CD4-positive, alpha-beta T cell treated with Interleukin-4 for 4 hours (primary cell): Measurements from ENCODE around the gene ZIC2.

Source experiments
- DNase-seq: peaks from one replicate; pipeline ENCODE4 v3.0.0-alpha.2; 2020

ZIC2 gene

DNA sequence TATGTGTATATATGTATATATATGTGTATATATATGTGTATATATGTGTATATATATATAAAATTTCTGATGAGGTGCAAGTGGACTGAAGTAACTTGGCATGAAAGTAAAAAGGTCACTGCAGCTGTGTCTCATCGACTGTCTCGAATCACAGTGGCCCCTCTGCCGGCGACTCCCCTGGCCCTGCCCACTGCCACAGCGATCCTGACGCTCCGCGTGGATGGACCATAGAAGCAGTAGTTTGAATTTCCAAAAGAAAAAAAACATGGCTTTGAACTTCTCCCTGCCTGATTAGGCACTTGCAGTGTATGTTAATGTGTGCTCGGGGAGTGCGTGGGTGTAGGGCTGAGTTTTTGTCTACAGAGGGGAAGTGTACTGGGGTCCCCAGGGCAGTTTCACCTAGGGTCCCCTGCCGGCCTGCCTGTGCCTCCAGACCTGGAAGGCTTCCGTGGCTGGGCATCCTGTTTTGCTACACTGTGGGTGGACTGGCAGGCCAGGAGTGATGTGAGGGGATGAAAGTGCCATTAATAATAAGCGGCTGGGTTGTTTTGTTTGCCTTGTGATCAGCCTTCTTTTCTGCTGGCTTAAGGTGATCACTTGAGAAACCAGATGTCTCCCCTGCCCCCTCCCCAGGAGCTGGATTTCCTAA, 20.8 kb upstream of the ZIC2 start:
- no peak for DNase-seq

DNA sequence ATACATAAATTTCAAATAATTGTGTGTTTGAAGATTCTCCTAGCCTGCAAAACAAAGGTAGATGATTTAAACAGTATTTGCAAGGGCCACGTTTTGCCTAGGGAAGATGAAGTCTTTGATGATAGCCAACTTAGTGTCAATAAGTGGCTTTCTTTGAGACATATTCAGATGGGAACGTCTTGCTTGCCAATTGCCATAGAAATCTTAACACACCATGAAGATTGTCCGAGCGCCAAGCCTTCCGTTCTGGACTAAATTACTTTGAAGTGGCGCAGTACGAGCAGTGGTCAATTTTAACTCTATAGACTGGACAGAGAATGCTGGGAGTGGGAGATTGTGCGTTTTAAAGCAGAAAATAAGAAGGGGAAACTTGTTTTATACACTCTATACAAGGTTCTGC, 19.9 kb upstream of the ZIC2 start:
- DNase-seq: no peak

- no peak for DNase-seq
These were observed 19.3 kb upstream of the ZIC2 start for GRCh38 chr13:99962242-99962641.

GRCh38 chr13:99963816-99964339, 17.7 kb upstream of the ZIC2 start:
- DNase-seq: no peak

- DNase-seq: no peak
These were observed 16.1 kb upstream of the ZIC2 start for GRCh38 chr13:99965329-99966000.

- DNase-seq: no peak
These were observed 15.3 kb upstream of the ZIC2 start for GRCh38 chr13:99966064-99966805.

DNA sequence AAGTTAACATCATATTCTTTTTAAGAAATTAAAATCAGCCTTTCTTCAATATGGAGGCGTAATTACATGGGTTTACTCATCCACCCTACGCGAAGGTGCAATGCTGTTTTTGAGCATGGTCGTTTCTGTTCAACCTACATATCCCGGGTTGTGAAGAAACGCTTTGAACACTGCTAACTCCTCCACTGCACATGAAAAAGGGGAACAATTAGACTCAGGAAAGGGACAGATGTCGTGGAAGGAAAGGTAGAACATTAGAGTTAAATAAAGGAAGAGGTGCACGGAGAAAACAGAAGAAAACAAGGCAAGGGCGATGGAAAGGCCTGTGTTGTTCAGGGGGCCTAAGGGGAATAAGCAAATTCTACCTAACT, 14.1 kb upstream of the ZIC2 start:
- no peak for DNase-seq

DNA sequence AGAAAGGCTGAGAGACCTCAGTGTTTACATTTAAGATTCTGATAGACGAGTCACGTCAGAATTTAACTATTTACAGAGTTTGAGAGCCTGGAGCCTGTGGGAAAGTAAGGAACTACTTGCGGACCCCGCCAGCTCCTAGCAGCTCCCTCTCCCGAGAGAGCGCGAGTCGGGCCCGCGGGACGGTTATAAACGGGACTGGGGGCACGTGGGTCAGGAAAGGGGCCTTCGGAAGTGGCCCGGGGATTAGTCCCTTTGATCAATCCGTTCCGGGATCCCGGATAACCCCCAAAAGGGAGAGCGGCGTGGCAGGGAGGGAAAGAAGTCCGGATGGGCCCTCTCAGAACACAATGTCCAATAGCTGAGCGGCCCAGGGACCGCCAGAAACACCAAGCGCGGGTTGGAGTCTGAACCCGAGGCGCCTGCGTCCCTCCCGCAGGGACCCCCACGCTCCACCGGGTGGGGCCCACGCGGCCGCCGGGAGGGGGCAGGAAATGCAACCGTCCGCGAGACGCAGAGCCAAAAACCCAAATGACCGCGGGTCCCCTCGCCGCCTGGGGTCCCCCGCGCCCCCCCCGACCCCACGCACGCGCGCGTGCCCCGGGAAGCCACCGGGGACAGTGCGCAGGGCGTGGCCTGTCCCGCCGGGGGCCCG, 13.6 kb upstream of the ZIC2 start:
- DNase-seq: no peak

DNA sequence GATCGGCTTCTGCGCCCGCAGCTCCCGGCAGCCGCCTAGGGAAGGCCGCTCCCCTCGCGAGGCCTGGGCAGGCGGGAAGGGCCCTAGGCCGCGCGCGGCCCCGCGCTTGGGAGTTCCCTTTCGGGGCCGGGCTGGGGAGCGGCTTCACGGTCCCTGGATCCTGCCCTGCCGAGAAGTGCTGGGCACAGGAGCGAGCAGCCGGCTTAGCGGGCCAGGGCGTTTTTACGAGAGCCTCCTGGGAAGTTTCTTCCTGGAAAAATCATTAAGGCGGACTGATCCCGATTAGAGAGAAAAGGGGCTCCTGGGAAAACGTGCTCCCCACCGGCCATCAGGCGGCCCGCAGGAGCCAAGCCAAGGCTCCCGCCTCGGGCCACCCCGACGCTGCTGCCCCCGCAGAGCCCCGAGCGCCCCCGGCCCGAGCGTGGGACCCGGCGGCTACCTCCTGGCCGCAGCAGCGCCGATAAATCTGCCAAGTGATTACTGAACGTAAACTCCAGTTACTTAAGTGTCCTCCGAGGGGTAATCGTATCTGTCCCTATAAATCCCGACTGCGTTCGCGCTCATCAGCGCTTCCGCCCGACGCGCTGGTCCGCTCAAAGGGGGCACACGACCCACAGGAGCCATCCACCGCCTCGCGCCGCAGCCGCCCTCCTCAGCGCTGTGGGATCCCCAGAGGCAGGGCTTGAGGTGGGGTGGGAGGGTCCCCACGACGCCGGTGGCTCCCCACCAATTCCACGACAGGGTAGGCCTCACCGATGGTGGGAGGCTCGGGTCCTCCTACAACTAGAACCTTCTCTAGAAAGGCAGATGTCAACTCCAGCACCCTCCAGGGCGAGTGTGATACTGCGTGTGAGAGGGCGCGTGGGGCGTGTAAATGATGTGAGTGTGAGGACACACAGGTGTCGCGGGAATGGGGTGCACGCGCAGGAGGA, 12.8 kb upstream of the ZIC2 start:
- no peak for DNase-seq

DNA sequence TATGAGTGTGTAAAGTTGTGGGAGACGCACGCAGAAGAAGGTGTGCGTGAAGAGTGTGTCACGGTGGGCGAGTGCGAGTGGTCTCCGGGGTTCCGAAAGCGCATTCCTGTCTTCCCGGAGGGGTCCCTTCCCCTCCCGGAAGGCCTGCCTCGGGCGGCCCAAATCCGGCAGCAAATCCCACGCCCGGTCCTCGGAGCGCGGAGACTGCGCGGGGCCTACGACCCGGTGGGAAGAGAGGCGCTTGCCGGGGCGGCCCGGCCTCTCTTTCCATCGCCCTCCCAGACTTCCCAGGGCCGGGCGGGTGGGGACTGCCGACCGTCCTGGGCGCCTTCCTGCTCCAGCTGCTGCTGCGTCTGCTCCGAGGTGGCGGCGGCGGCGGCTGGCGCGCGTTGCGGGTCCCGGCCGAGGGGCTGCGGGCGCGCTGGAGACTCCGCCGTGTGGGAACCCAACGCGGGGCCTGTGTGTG, 12.1 kb upstream of the ZIC2 start:
- no peak for DNase-seq

DNA sequence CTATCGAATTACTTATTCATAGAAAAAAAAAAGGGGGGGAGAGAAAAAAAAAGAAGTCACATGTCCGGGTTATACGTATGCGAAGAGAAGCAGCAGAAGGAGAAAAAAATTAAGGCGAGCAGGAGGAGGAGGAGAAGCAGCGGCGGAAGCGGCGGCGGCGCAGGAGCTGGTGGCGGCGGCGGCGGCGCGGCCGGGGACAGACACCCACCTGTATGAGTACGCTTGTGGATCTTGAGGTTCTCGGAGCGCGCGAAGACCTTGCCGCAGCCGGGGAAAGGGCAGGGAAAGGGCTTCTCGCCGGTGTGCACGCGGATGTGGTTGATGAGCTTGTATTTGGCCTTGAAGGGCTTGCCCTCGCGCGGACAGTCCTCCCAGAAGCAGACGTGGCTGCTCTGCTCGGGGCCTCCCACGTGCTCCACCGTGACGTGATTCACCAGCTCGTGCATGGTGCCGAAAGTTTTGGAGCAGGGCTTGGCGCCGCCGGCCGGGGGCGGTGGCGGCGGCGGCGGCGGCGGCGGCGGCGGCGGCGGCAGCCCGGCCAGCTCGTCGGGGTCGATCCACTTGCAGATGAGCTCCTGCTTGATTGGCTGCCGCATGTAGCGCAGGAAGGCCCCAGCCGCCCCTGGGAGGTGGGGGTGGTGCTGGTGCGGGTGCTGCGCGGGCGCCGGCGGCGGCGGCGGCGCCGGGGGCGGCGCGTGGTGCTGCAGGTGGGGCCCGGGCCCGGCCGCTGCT, 11.5 kb upstream of the ZIC2 start:
- DNase-seq: peak; percentile 11

- DNase-seq: no peak
These were observed 10.7 kb upstream of the ZIC2 start for GRCh38 chr13:99970651-99971575.

- no peak for DNase-seq
These were observed 9.9 kb upstream of the ZIC2 start, which contains the start of gene ZIC5 for GRCh38 chr13:99971576-99972189. Gene ZIC5, minus strand, starts transcription at chr13:99971767. Its CDS starts 164 bp downstream, at chr13:99971603.

GRCh38 chr13:99972190-99972731, 9.3 kb upstream of the ZIC2 start:
- DNase-seq: no peak

- no peak for DNase-seq
These were observed 8.3 kb upstream of the ZIC2 start for GRCh38 chr13:99973163-99973807.

GRCh38 chr13:99973808-99974185, 7.8 kb upstream of the ZIC2 start:
- DNase-seq: no peak

DNA sequence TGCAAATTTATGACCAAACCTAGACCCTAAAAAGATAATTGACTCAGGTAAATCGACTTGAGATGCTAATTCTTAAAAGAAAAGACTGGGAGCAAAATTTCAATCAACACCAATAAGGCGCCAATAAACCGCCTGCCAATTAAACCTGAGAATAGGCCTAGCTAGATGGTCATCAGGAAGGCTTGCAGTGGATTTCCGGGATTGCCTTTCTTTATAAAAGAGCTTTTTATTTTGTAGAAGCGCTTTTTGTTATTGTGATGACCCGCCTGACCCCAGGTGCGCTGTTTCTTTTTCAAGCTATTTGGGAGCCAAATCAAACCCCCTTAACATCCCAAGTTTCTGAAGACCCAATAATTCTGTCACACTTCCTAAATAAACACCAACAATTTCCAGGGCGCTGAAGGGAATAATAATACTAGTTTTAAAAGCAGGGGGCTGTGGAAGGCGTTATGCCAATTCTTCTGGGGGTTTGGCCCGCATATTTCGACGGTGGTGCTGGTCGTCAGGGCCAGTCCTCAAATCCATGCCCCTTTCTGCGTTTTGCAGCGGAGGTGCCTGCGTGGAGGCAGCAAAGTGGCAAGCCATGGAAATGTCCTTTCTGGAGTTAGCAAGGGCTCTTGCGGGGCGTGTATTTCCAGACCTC, 7.2 kb upstream of the ZIC2 start:
- no peak for DNase-seq

GRCh38 chr13:99974939-99975561, 6.5 kb upstream of the ZIC2 start:
- DNase-seq: no peak
